Fibroblast of the aortic adventitia (primary cell): ENCODE results near the gene SLC45A3. TPM values are rescaled to one million over a fixed set of nuclear protein-coding genes. Genes with fewer than 3 reads are reported as not detected.

Source experiments
- DNase-seq: peaks from one replicate; pipeline ENCODE4 v3.0.0-alpha.2; 2010; ENCODE audit warnings: low read depth
- H3K4me3 ChIP-seq: 2 replicates; pipeline ENCODE4 v1.5.1; 2011; ENCODE audit warnings: low read depth, mild to moderate bottlenecking, control low read depth, low read length, moderate library complexity
- total RNA-seq: library from RNA; depleted of rRNA; stranded (reverse); fragments of >200 nt; gene quantifications from 2 replicates; pipeline ENCODE4 v1.2.3, GENCODE V29; 2012; ENCODE audit warnings: low replicate concordance
- TF ChIP-seq, protein P1 (sequence below): IDR thresholded peaks from 2 replicates; pipeline ENCODE4 v1.5.1; 2011; ENCODE audit warnings: mild to moderate bottlenecking, low read length, control low read depth, inconsistent platforms; ENCODE audit not compliant: insufficient read depth

Gene SLC45A3
- total RNA-seq, 1 donor: 1.7 TPM

DNA sequence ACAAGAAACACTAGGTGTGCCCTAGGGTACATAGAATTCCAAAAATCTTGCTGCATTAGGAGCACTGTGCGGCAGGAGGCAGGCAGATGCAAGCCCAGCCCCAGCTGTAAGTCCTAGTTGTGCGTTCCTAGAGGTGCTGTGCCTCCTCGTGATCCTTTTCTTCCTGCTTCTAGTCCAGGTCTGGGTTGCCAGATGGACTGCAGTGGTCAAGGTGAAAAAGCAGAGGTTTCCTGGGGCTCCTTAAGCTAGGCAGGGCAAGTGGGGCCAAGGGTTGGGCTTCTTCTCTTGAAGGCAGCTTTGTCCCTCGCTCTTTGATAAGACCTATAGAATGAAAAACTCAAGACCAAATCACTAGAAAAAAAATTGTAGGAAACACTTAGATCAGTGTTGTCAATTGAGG, 21.6 kb upstream of the SLC45A3 start:
- no peak for DNase-seq
- TF ChIP-seq, protein P1, sequence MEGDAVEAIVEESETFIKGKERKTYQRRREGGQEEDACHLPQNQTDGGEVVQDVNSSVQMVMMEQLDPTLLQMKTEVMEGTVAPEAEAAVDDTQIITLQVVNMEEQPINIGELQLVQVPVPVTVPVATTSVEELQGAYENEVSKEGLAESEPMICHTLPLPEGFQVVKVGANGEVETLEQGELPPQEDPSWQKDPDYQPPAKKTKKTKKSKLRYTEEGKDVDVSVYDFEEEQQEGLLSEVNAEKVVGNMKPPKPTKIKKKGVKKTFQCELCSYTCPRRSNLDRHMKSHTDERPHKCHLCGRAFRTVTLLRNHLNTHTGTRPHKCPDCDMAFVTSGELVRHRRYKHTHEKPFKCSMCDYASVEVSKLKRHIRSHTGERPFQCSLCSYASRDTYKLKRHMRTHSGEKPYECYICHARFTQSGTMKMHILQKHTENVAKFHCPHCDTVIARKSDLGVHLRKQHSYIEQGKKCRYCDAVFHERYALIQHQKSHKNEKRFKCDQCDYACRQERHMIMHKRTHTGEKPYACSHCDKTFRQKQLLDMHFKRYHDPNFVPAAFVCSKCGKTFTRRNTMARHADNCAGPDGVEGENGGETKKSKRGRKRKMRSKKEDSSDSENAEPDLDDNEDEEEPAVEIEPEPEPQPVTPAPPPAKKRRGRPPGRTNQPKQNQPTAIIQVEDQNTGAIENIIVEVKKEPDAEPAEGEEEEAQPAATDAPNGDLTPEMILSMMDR: no peak
- no peak overlapping the region for H3K4me3 ChIP-seq

DNA sequence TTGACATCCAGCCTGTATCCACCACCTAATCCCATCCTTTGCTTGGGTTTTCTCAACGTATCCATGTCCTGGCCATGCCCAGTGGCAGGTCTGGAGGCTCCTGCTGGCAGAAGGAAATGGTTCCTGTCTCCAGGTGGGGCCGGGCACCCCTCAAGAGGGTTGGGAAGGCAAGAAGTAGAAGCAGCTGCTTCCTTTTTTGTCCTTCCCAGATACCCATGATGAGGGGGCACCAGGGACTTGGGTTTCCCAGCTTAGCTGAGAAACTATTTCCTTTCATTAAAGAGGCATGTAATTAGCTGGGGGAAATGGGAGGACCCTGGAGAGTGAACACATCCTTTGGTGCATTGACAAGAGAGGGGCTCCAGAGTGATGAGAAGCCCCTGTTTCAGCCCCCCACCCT, 21.1 kb upstream of the SLC45A3 start:
- TF ChIP-seq, protein P1: no peak
- no peak overlapping the region for H3K4me3 ChIP-seq
- no peak for DNase-seq

DNA sequence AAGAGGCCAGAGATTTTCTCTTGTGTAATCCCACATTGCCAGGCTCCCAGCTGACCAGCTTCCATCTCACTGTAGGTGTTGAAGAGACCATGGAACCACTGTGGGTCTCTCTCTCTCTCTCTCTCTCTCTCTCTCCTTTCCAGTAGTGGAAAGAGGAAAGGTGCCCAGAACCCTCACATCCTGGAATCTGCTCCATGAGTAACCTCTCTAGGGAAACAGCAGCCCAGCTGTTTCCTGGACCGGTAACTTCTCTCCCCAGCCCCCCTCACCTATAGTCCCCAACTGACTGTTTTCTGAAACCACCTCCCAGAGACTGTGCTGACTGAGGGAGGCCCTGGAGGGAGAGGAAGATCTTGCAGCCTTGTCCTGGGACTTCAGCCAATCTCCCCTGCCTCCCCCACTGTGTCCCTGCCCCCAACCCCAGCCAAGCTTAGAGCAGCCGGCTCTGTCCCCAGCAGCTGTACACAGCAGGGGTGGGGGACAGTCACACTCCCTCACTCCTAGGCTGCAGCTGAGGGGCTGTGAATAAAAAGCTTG, 20.6 kb upstream of the SLC45A3 start:
- TF ChIP-seq, protein P1: no peak
- no peak overlapping the region for H3K4me3 ChIP-seq
- peak; percentile 33 for DNase-seq

DNA sequence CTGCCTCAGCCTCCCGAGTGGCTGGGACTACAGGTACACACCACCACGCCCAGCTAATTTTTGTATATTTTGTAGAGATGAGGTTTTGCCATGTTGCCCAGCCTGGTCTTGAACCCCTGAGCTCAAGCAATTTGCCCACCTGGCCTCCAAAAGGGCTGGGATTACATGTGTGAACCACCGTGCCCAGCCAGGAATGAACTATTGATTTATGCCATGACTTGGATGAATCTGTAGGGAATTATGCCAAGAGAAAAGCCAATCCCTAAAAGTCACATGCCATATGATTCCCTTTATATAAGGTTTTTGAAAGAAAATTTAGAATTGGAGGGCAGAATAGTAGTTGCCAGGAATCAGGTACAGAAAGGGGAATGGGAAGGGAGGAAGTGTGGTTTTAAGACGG, 19.1 kb upstream of the SLC45A3 start:
- no peak for DNase-seq
- TF ChIP-seq, protein P1: no peak
- H3K4me3 ChIP-seq: no peak overlapping the region

DNA sequence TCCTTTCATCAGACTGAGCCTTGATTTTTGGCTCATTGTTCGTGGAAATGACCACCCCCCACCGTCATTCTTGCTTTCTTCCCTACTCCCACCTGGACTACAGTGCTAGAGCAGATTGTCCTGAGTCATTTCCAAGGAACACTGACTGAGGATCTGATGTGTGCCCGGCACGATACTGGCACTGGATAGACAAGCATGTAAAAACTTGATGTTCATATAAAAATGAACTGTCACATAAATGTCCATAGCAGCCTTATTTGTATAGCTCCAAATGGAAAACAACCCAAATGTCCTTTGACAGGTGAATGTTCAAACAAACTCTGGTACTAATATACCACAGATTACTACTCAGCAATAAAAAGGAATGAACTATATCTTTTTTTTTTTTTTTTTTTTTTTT, 18.6 kb upstream of the SLC45A3 start:
- no peak for DNase-seq
- TF ChIP-seq, protein P1: no peak

DNA sequence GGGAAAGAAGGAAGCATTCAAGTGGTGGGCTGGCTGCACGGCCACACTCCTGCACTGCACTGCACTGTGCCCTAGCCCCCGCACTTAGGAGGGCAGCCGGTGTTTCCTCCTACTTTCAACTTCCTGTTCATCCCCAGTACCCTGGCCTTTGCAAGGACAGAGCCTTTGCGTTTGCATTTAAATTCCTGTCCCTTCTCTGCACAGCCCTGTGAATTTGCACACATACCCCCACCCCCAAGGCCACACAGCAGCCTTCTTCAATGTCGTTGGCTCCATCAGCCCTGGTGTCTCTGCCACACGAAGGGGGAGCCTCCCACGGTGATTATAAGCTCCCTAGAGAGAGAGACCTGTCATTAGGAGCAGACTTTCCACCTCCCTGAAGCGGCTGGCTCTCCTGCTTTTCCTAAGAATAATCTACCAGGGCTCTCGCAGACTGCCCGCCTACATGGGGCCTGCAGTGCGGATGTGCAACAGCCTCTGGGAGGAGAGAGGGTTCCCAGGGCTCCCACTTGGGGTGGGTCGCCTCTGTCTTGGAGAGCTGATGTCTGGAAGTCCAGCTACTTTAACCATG, 13.2 kb upstream of the SLC45A3 start:
- H3K4me3 ChIP-seq: no peak overlapping the region
- no peak for DNase-seq
- TF ChIP-seq, protein P1: no peak

More for the DNA sequence above, 18.6 kb upstream of the SLC45A3 start:
- no peak overlapping the region for H3K4me3 ChIP-seq

DNA sequence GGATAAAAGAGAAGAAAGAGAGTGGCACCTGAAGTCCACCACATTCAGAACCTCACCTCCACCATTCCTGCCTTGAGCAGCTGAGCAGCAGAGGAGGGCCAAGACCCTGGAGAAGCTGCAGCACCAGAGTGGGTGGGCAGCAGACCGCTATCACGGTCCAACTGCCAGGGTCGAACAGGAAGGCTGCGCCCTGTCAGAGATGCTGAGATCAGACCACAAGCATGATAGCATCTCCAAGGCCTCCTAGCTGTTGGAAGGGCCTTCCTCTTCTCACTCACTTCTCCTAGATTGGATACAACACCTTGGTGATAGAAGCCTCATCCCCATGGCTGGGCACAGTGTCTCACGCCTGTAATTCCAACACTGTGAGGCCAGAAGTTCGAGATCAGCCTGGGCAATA, 12.1 kb upstream of the SLC45A3 start:
- TF ChIP-seq, protein P1: no peak
- DNase-seq: no peak
- H3K4me3 ChIP-seq: no peak overlapping the region
